ENCODE data around the gene RNF175.
"Not testable (repeated sequence)": the region's sequence is repeated elsewhere in the genome, so short reads cannot be mapped to it uniquely, and the experiment has no call there.

The RNF175 gene

GRCh38 chr4:153676984-153677383 lies 82.8 kb downstream of the RNF175 start:
- peak; percentile 84 for DNase-seq (ENCODE audit: low read depth)

GRCh38 chr4:153676486-153676885 lies 83.3 kb downstream of the RNF175 start:
- no peak for DNase-seq (ENCODE audit: low read depth)

- DNase-seq (ENCODE audit: low read depth): no peak
Observed at GRCh38 chr4:153669838-153670237, 90.0 kb downstream of the RNF175 start.

DNA sequence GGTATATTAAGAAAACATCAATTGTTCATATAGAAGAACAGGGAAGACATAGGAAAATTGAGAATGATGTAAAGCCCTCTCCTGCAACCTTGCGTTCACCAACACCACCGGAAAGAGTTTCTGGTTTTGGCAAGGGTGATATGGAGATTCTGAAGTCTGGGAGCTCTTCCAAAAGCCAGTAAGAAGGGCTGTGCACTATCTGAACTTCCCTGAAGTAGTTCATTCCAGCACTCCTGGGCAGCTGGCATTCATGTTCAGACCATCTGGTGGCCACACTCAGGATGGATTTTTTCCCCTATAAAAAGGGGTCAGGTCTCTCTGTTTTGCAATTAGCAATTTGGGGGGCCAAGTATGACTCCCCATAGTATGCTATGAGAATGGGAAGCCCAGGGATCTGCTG lies 91.2 kb downstream of the RNF175 start:
- DNase-seq (ENCODE audit: low read depth): no peak

DNA sequence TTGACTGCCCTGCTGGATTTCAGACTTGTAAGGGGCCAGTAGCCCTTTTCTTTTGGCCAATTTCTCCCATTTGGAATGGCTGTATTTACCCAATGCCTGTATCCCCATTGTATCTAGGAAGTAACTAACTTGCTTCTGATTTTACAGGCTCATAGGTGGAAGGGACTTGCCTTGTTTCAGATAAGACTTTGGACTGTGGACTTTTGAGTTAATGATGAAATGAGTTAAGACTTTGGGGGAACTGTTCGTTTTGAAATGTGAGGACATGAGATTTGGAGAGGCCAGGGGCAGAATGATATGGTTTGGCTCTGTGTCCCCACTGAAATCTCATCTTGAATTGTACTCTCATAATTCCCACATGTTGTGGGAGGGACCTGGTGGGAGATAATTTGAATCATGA lies 93.3 kb downstream of the RNF175 start:
- DNase-seq (ENCODE audit: low read depth): not testable (repeated sequence)

DNA sequence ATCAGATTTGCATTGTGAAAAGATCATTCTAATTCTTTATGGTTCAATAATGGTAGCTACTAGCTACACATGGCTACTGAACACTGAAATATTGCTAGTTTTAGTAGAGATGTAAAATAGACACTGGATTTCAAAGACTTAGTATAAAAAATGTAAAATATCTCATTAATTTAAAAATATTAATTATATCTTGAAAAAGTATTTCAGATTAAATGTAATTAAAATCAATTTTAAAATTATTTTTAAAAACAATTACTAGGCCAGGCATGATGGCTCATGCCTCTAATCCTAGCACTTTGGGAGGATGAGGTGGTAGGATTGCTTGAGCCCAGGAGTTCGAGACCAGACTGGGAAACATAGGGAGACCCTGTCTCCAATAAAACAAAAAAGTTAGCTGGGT lies 96.2 kb downstream of the RNF175 start:
- no peak for DNase-seq (ENCODE audit: low read depth)

DNA sequence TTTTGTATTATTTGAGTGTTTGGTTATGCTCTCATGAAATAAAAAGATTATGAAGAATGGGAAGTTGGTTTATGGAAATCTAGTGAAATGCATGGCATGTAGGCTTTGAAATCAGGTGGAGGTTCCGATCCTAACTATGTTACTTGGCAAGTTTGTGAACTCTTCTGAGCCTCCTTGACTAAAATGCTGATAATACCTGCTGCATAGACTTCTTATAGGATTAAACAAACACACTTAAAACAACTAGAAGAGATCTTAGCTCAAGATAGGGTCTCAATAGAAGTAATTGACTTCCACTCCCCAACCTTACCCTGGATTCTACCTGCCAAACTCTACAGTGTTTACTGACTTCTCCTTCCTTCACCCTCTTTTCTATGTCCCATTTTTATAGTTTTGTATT lies 97.9 kb downstream of the RNF175 start:
- no peak for DNase-seq (ENCODE audit: low read depth)

DNA sequence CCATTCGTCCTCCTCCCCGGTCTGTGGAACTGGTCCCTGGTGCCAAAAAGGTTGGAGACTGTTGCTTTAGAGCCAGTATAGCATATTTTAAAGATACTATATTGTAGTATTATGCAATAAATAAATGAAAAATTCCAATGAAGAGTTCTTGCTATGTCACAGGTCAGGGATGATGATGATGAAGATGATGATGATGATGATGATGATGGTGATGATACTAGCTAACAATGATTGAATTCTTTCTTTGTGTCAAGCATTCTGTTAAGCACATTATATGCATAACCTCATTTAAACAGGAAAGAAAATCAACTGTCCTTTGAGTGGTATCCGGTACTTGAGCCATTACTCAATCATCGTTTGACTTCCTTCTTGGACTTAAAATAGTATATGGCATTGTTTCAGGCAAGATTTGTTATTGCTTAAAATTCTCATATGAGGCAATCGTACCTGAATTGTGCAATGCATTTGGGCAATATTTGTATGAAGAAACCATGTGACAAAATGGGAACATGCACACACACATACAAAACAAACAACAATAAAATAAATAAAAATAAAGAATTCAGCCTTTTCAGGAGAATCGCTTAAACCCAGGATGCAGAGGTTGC lies 98.5 kb downstream of the RNF175 start:
- DNase-seq (ENCODE audit: low read depth): no peak

Measured in fibroblast of the conjunctiva (primary cell).